ENCODE measurements around the gene CDK17. TPM values are rescaled to one million over a fixed set of nuclear protein-coding genes. Genes with fewer than 3 reads are reported as not detected.
A peak's percentile ranks its signal among the peaks of the same experiment; 100 is the strongest.
"Not testable (repeated sequence)": the region's sequence is repeated elsewhere in the genome, so short reads cannot be mapped to it uniquely, and the experiment has no call there.

The CDK17 gene
- total RNA-seq, 1 donor from 2014 or later, result 46.7 TPM

DNA sequence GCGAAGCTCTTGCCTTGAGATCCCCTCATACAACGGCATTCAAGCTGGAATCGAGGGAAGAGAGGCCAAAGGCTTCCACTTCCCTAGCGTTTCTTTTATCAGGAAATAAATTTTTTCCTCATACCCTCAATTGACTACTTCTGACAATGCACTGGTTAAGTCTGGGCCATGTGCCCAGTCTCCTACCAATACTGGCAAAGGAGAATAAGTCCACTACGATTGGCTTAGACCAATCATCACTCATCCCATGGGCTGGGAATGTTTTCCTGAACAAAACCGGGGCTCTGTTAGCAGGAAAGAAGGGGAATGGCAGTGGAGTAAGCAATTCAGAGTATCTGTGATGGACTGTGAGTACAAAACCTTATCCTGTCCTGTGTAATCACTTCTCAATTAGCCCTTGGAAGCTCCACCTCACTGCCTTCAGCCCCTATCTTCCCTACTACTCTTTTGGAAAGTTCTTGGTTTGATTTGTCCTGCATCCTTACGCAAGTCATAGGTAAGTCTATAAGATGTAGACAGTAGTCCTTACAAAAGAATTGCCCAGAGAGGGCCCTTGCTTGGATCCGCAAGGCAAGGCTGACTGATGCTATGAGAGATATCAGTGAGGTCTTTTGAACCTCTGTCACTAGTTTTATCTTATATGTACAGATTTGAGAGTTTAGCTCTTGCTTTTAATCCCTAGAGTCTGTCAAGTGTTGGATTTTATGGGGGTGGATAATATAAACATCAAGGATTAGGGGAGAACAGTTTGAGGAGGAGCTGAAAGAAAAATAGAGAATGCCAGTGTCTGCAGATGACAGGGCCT, 36.3 kb upstream of the CDK17 start:
- Mint-ChIP-seq H3K4me3 (ENCODE audit: unreplicated experiment) (no peak overlapping the region), H3K27me3 (ENCODE audit: unreplicated experiment) (no peaks in the 10 kb centered on the region), H3K27ac (ENCODE audit: unreplicated experiment) (no peak overlapping the region), H3K4me1 (ENCODE audit: low read depth, unreplicated experiment) (no peaks in the 10 kb centered on the region), H3K9me3 (ENCODE audit: unreplicated experiment) (no peaks in the 10 kb centered on the region), H3K36me3 (ENCODE audit: unreplicated experiment) (no peaks in the 10 kb centered on the region)
- DNase-seq, result no peak
- TF ChIP-seq, protein P1, sequence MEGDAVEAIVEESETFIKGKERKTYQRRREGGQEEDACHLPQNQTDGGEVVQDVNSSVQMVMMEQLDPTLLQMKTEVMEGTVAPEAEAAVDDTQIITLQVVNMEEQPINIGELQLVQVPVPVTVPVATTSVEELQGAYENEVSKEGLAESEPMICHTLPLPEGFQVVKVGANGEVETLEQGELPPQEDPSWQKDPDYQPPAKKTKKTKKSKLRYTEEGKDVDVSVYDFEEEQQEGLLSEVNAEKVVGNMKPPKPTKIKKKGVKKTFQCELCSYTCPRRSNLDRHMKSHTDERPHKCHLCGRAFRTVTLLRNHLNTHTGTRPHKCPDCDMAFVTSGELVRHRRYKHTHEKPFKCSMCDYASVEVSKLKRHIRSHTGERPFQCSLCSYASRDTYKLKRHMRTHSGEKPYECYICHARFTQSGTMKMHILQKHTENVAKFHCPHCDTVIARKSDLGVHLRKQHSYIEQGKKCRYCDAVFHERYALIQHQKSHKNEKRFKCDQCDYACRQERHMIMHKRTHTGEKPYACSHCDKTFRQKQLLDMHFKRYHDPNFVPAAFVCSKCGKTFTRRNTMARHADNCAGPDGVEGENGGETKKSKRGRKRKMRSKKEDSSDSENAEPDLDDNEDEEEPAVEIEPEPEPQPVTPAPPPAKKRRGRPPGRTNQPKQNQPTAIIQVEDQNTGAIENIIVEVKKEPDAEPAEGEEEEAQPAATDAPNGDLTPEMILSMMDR (IDR thresholded peaks at IDR 0.05; ENCODE audit: partially characterized antibody, unreplicated experiment), result no peak

DNA sequence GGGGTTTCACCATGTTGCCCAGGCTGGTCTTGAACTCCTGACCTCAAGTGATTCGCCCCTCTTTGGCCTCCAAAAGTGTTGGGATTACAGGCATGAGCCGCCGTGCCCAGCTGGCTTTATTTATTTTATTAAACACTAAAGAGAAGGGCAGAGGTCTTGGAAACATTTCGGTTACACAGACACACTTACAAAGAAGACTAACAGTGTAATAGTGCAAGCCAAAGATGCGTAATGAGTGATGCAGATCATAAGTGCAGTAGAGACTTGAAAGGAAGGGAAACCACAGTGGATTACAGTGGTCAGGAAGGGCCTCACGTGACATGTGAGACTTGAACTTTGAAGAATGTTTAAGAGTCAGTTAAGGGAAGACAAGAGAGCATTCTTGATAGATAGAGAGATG, 33.9 kb upstream of the CDK17 start:
- Mint-ChIP-seq H3K27me3 (ENCODE audit: unreplicated experiment) (no peaks in the 10 kb centered on the region), H3K4me3 (ENCODE audit: unreplicated experiment) (no peak overlapping the region), H3K9me3 (ENCODE audit: unreplicated experiment) (no peaks in the 10 kb centered on the region), H3K36me3 (ENCODE audit: unreplicated experiment) (no peaks in the 10 kb centered on the region), H3K4me1 (ENCODE audit: low read depth, unreplicated experiment) (no peaks in the 10 kb centered on the region), H3K27ac (ENCODE audit: unreplicated experiment) (no peak overlapping the region)
- DNase-seq, result no peak
- TF ChIP-seq, protein P1 (IDR thresholded peaks at IDR 0.05; ENCODE audit: partially characterized antibody, unreplicated experiment), result no peak

DNA sequence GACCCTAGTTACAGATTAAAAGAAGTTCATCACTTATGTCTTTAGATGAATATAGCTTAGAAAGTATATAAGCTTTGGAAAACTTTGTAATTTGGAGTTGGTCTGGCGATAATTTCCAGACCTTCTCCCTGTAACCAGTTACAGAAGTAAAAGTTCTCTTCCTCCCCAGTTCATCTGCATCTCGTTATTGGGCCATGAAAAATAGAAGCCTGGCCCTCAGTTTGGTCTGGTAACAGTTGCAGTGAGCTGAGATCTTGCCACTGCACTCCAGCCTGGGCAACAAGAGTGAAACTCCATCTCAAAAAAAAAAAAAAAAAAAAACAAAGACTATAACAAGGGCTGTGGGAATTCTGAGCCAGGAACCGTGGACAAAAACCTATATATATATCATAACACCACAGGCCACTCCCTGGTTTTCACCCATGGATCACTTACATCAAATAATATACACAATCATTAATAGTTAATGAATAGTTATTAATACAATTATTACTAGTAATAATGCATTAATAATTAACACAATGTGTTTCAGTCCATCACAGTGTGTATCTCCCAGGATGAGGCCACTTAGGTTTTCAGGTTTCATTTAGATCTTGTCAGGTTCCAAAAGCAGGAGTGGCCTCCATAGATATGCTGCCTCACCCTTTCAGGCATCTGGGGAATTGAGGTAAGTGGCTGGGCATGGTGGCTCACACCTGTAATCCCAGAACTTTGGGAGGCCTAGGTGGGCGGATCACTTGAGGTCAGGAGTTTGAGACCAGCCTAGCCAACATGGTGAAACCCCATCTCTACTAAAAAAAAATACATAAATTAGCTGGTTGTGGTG, 32.5 kb upstream of the CDK17 start:
- H3K4me1 Mint-ChIP-seq (ENCODE audit: low read depth, unreplicated experiment); H3K36me3 Mint-ChIP-seq (ENCODE audit: unreplicated experiment); H3K27ac Mint-ChIP-seq (ENCODE audit: unreplicated experiment); DNase-seq; H3K9me3 Mint-ChIP-seq (ENCODE audit: unreplicated experiment); H3K4me3 Mint-ChIP-seq (ENCODE audit: unreplicated experiment); H3K27me3 Mint-ChIP-seq (ENCODE audit: unreplicated experiment): not testable (repeated sequence)

DNA sequence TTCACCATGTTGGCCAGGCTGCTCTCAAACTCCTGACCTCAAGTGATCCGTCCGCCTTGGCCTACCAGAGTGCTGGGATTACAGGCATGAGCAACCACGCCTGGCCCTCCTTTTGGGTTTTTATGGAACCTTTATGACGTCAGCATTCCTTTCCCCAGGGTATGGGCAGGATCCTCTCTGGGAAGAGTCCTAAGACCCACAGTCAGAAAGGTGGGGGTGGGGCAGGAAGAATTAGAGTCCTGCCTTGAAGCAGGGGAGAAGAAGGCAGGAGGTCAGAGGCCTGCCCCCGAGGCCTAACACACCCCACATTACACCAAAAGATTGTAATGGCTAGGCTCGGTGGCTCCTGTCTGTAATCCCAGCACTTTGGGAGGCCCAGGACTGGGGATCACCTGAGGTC, 30.8 kb upstream of the CDK17 start:
- no peak overlapping the region for H3K27ac Mint-ChIP-seq (ENCODE audit: unreplicated experiment)
- H3K27me3 Mint-ChIP-seq (ENCODE audit: unreplicated experiment), result peaks cover 5% of the 10 kb centered on the region
- H3K4me3 Mint-ChIP-seq (ENCODE audit: unreplicated experiment), result no peak overlapping the region
- TF ChIP-seq, protein P1 (IDR thresholded peaks at IDR 0.05; ENCODE audit: partially characterized antibody, unreplicated experiment), result no peak
- no peaks in the 10 kb centered on the region for H3K36me3 Mint-ChIP-seq (ENCODE audit: unreplicated experiment)
- no peak for DNase-seq
- H3K9me3 Mint-ChIP-seq (ENCODE audit: unreplicated experiment), result peaks cover 6% of the 10 kb centered on the region
- peaks cover 11% of the 10 kb centered on the region for H3K4me1 Mint-ChIP-seq (ENCODE audit: low read depth, unreplicated experiment)

DNA sequence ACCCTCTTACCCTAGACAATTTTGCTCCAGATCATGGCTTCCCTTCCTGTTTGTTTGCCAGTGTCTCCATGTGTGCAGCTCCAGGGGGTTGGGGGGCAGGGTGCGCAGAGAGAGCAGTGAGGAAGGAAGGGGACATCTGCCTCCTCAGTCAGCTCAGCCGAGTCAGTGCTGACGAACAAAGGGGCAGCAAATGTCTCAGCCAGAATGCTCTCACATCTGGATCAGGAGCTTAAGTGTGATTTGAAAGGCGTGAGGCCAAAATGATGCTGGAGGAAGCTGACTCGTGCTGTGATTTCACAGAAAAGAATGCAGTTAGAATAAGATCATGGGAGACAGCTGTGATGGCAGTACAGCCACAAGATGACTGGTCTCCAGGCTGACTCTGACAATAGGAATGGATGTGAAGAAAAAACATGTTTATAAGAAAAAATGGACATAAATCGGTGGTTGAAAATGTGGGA, 27.1 kb upstream of the CDK17 start:
- peak; percentile 66 for DNase-seq
- H3K9me3 Mint-ChIP-seq (ENCODE audit: unreplicated experiment), result peaks cover 6% of the 10 kb centered on the region
- TF ChIP-seq, protein P1 (IDR thresholded peaks at IDR 0.05; ENCODE audit: partially characterized antibody, unreplicated experiment), result no peak
- H3K27ac Mint-ChIP-seq (ENCODE audit: unreplicated experiment), result peak overlapping the region; percentile 98
- peaks cover 5% of the 10 kb centered on the region for H3K27me3 Mint-ChIP-seq (ENCODE audit: unreplicated experiment)
- H3K36me3 Mint-ChIP-seq (ENCODE audit: unreplicated experiment), result no peaks in the 10 kb centered on the region
- peak overlapping the region; percentile 40 for H3K4me3 Mint-ChIP-seq (ENCODE audit: unreplicated experiment)
- peaks cover 13% of the 10 kb centered on the region for H3K4me1 Mint-ChIP-seq (ENCODE audit: low read depth, unreplicated experiment)

All from glutamatergic neuron (in vitro differentiated cells).